HL-60 (cell line): ENCODE data around the gene ACAD8.

Experiments used
- DNase-seq, 2 experiments: peaks; one replicate each; pipeline ENCODE4 v3.0.0-alpha.2; 2010 to 2020; ENCODE audit warnings: low read depth in 1 of 2, low spot score in 1 of 2
- H3K27ac ChIP-seq: fragments of 250-450 bp; sonication (Bioruptor Pico); replicated peaks from 2 replicates; pipeline ENCODE4 v1.5.1; 2020; ENCODE audit warnings: mild to moderate bottlenecking, moderate library complexity
- H3K27me3 ChIP-seq: fragments of 250-450 bp; sonication (Bioruptor Pico); 2 replicates; pipeline ENCODE4 v1.5.1; 2021; ENCODE audit warnings: mild to moderate bottlenecking, moderate library complexity; ENCODE audit not compliant: insufficient read depth, poor library complexity, severe bottlenecking
- H3K4me3 ChIP-seq: replicated peaks from 2 replicates; pipeline ENCODE4 v1.5.1; 2011; ENCODE audit warnings: mild to moderate bottlenecking, control low read depth, low read length; ENCODE audit not compliant: insufficient read depth
- CTCF ChIP-seq: IDR thresholded peaks from one replicate; pipeline ENCODE4 v1.5.1; 2011; ENCODE audit warnings: low read length, control low read depth, inconsistent platforms; ENCODE audit not compliant: insufficient read depth
- GABPA ChIP-seq: IDR thresholded peaks from 2 replicates; pipeline ENCODE4 v1.6.1; 2012; ENCODE audit warnings: low read depth
- POLR2AphosphoS5 ChIP-seq: IDR thresholded peaks from 2 replicates; pipeline ENCODE4 v1.6.1; 2012; ENCODE audit warnings: low read depth
- REST ChIP-seq: IDR thresholded peaks from 2 replicates; pipeline ENCODE4 v1.6.1; 2012; ENCODE audit warnings: low read depth; ENCODE audit not compliant: insufficient replicate concordance
- SPI1 ChIP-seq: IDR thresholded peaks from 2 replicates; pipeline ENCODE4 v1.6.1; 2012; ENCODE audit warnings: low read depth, mild to moderate bottlenecking, borderline replicate concordance
- long read RNA-seq: library from polyadenylated mRNA; unstranded; transcript quantifications from one replicate; pipeline ENCODE4 v2.0.0, GENCODE V29; 2020

ACAD8 gene
- long read RNA-seq, transcript ACAD8-201 (11 exons, 2,249 nt), result major isoform, 139 of 257 reads
- long read RNA-seq, transcript ACAD8-202 (8 exons, 1,797 nt), result minor isoform, 8 of 257 reads
- long read RNA-seq, partial matches to known transcripts, result 10 of 257 reads
- long read RNA-seq, other reads (novel, unspliced or antisense), result 97 of 257 reads

GRCh38 chr11:134253188-134253993 lies at the start of gene ACAD8, which contains the start of gene THYN1:
Gene ACAD8, plus strand, starts transcription at chr11:134253568. Its CDS starts 33 bp downstream, at chr11:134253601.
Gene THYN1, minus strand, starts transcription at chr11:134253352. Its CDS starts 470 bp downstream, at chr11:134252882.
- peak; percentile 91 to 97 for DNase-seq
- peak within 1 kb of the TSS; percentile 68 for H3K27ac ChIP-seq
- H3K27me3 ChIP-seq, result no peaks in the 10 kb centered on the region
- TF ChIP-seq POLR2AphosphoS5, result peak; percentile 63; the same call in 1 of the 2 replicates
- no peak for TF ChIP-seq GABPA
- TF ChIP-seq SPI1, result no peak
- no peak for TF ChIP-seq CTCF
- TF ChIP-seq REST, result no peak
- H3K4me3 ChIP-seq, result peak within 1 kb of the TSS; percentile 70

- Histone ChIP-seq H3K27ac (no peak overlapping the region), H3K27me3 (no peaks in the 10 kb centered on the region), H3K4me3 (no peak overlapping the region)
- DNase-seq, result no peak
- TF ChIP-seq GABPA, result no peak
Measured at GRCh38 chr11:134205729-134206128, 47.6 kb upstream of the ACAD8 start.

GRCh38 chr11:134206185-134206584 lies 47.2 kb upstream of the ACAD8 start:
- Histone ChIP-seq H3K27ac (no peak overlapping the region), H3K4me3 (no peak overlapping the region), H3K27me3 (no peaks in the 10 kb centered on the region)
- TF ChIP-seq SPI1 (no peak), POLR2AphosphoS5 (no peak), REST (no peak), GABPA (no peak), CTCF (no peak)
- no peak for DNase-seq

GRCh38 chr11:134207538-134208239 lies 45.7 kb upstream of the ACAD8 start:
- no peaks in the 10 kb centered on the region for H3K27me3 ChIP-seq
- peak in 1 of 2 experiments; percentile 52 for DNase-seq
- TF ChIP-seq POLR2AphosphoS5 (no peak), GABPA (no peak), SPI1 (no peak), REST (no peak)
- H3K4me3 ChIP-seq, result no peak overlapping the region
- no peak overlapping the region for H3K27ac ChIP-seq
